Right lobe of liver (tissue), 4 donors: ENCODE results near the gene PGAP2.

ENCODE experiments used
- POLR2A ChIP-seq: fragments of 450-650 bp; IDR thresholded peaks from one replicate; pipeline ENCODE4 v1.6.1; 2017; ENCODE audit warnings: antibody characterized with exemption, mild to moderate bottlenecking
- TF ChIP-seq, protein P1 (sequence below), 4 donors: fragments of 200-600 bp in 3 of 4; fragments of 450-650 bp in 1 of 4; IDR thresholded peaks; one replicate each; pipeline versions ENCODE4 v1.5.1 to v1.8.0; 2016 to 2022; ENCODE audit warnings: antibody characterized with exemption in 4 of 4, mild to moderate bottlenecking in 2 of 4
- donor health status: DM: no; HTN: no; CAD: no.
- donor health status: DM: no; HTN: no; CAD: no.
- donor health status: DM: no; HTN: yes; CAD: no.

DNA sequence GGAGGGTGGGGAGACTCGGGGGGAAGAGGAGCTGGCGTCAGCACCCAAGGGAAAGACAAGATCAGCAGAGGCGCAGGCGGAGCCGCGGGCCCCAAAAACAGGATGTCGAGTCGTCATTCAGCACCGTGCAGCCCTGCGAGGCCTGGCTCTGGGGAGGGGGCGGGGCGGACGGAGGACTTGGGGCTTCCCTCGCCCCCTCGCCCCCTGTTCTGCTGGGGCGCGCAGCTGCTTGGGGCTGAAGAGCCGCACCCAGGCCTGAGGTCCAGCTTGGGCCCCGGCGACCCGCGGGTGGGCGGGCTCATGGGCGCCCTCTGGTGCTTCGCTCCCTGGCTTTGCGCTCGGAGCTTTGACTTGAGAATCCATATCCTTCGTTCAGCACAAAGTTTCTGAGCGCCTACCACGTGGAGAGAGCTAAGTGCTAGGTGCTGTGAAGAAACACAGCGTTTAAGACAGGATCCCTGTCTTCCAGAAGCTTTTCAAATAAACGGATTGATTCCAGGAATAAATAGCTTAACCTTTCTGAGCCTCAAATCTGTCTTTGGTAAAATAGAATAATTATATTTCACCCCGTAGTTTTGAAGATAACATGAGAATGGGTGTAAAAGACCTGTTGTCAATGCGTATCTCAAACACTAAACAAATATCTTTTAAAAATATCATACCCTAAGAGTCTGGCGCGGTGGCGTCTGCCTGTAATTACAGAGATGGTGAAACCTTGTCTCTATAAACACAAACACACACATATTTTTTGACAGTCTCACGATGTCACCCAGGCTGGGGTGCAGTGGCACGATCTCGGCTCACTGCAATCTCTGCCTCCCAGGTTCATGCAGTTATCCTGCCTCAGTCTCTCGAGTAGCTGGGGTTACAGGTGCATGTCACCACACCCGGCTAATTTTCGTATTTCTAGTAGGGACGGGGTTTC lies 33.3 kb downstream of the PGAP2 start:
- TF ChIP-seq, protein P1, sequence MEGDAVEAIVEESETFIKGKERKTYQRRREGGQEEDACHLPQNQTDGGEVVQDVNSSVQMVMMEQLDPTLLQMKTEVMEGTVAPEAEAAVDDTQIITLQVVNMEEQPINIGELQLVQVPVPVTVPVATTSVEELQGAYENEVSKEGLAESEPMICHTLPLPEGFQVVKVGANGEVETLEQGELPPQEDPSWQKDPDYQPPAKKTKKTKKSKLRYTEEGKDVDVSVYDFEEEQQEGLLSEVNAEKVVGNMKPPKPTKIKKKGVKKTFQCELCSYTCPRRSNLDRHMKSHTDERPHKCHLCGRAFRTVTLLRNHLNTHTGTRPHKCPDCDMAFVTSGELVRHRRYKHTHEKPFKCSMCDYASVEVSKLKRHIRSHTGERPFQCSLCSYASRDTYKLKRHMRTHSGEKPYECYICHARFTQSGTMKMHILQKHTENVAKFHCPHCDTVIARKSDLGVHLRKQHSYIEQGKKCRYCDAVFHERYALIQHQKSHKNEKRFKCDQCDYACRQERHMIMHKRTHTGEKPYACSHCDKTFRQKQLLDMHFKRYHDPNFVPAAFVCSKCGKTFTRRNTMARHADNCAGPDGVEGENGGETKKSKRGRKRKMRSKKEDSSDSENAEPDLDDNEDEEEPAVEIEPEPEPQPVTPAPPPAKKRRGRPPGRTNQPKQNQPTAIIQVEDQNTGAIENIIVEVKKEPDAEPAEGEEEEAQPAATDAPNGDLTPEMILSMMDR (IDR thresholded peaks at IDR 0.05): peak; percentile 64 to 89 (median 84)
- peak; percentile 53 for TF ChIP-seq POLR2A
